Hippocampal formation (tissue), 2 donors: ENCODE results near the gene PPOX.

Experiments
- DNase-seq, 2 donors: peaks; one replicate each; lab custom pipeline; 2025; lab: John Stamatoyannopoulos, UW

Gene PPOX

GRCh38 chr1:161165742-161166668 lies at the start of gene PPOX:
TSS of gene PPOX (plus strand) at chr1:161166426. CDS start at chr1:161166848, 422 bp downstream.
- peak; percentile 97 to 98 for DNase-seq

GRCh38 chr1:161117759-161118581 lies 48.3 kb upstream of the PPOX start, which contains the start of the genes NIT1 and PFDN2:
TSS of gene NIT1 (plus strand) at chr1:161118105. CDS start at chr1:161118177, 72 bp downstream.
TSS of gene PFDN2 (minus strand) at chr1:161118037. CDS start at chr1:161118026, 11 bp downstream.
- peak; percentile 74 to 78 for DNase-seq

- no peak for DNase-seq
Observed at GRCh38 chr1:161119092-161119903, 46.9 kb upstream of the PPOX start.

DNA sequence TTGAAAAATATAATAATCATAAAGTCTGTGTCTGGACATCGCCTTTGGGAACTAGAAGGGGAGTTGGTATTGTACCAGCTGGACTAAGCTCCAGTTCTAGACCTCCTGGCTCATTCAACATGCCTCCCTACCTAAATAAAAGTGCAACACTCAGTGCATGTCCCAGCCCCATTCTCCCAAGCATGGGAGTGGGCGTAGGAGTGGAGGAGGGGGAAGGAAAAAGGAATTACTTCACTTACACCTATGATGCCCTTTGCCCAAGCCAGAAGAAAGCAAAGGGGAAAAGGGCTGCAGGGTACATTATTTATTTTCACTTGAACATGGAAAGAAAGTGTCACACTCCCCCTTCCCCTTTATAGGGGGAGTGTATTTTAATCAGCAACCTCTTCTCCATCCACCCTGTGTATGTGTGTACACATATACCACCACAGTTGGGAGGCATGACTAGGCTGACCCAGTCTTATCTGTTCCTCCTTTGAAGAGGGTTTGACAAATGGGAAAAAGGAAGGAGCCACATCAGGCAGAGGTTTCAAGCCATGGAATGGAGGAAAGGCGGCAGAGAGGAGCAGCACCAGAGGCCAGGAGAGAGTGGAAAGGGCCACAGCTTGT lies 45.1 kb upstream of the PPOX start:
- no peak for DNase-seq

- peak in 1 of 2 donors; percentile 1 for DNase-seq
Observed at GRCh38 chr1:161121834-161122233, 44.4 kb upstream of the PPOX start.

GRCh38 chr1:161122967-161123366 lies 43.3 kb upstream of the PPOX start:
- no peak for DNase-seq

GRCh38 chr1:161127649-161128048 lies 38.6 kb upstream of the PPOX start:
- DNase-seq = no peak

- DNase-seq = no peak
Observed at GRCh38 chr1:161128591-161129420, 37.4 kb upstream of the PPOX start.

DNA sequence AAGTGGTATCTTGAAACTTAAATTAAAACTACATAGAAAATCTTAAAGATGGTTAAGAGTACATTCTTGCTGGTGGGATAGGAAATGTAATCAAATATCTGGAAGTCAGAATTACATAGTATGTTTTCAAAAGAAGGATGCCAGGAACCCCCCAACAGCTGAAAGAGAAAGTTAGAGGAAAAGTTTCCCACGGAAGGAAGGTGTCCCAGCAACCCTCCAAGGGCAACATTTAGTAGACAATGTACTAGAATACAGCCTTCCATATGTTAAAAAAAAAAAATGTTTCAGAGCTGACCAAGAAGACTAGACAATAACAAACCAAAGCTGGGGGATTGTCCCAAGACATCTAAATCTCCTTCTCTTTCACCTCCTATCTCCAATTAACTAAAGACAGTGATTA lies 36.0 kb upstream of the PPOX start:
- DNase-seq = no peak

GRCh38 chr1:161131523-161132409 lies 34.5 kb upstream of the PPOX start:
- DNase-seq = peak in 1 of 2 donors; percentile 9

DNA sequence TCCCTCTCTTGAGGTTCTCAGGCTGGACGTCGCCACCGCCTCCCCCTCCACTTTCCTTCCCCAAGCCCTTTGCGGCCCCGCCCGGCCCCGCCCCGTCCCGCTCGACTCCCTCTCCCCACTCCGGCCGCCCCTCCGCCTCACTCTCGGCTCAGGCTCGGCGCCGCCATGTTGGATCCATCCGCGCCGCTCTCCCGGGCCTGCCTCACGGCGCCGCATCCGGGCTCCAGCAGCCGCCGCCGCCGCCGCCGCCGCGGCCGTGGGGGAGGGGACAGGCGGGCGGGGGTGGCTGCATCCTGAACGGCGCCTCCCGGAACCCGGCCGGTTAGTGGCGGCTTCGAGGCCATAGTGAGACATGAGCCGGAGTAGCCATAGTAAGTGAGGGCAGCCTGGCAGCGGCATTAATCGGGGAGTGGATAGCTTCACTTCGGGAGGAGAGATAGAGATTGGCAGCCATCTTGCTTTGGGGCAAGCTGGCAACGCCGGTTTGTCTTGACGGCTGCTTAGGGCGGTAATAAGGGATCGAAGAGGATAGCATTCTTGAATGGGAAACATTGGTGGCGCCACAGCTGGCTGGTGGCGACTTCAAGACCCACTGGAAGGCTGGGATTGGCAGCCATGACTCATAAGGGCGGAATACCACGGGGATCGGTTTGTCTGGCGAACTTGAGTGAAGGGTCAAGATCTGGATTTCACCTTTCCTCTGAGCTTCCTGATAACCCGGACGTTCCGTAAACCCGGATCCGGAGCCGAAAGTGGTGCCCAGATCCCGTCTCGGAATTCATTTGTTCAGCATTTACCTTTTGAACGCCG lies 33.6 kb upstream of the PPOX start, which contains the start of gene DEDD:
Gene DEDD, minus strand, starts transcription at position 258 of the 810 bp plus-strand sequence. CDS start 8,205 bp downstream, outside the sequence.
- DNase-seq = peak; percentile 91 to 98

GRCh38 chr1:161133220-161133740 lies 32.9 kb upstream of the PPOX start:
- DNase-seq = no peak

DNA sequence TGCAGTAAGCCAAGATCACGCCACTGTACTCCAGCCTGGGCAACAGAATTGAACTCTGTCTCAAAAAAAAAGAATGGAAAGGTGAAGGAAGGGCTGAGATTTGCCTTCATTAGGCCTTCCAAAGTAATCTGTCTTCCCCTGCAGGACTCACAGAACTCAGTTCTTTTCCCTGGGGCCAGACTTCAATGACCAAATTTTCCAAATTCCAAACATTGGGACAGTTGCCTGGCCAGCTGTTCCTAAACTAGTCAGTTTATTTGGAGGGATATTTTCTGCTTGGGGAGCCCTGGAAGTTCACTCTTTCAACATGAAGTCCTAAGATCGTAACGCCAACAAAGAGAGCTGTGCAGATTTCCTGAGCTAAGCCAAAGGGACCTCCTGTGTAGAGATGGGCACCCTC lies 28.3 kb upstream of the PPOX start:
- DNase-seq = no peak

DNA sequence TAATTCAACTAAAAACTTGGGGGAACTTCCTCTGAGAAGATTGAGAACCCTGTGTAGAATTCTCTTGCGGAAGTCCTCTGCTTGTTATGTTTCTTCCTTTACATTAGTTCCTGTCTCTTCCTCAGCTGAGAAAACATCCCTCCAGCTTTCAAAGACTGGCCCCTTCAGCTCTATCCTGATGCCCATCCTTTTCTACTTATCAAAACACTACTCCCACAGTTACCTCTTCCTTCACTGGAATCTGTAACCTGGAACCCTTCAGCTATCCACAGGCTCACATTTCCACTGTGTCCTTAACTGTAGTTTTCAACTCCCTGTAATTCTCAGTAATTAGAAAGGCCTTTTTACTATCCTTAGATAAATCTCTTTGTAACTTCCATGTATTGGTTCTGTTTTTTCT lies 27.8 kb upstream of the PPOX start:
- no peak for DNase-seq

DNA sequence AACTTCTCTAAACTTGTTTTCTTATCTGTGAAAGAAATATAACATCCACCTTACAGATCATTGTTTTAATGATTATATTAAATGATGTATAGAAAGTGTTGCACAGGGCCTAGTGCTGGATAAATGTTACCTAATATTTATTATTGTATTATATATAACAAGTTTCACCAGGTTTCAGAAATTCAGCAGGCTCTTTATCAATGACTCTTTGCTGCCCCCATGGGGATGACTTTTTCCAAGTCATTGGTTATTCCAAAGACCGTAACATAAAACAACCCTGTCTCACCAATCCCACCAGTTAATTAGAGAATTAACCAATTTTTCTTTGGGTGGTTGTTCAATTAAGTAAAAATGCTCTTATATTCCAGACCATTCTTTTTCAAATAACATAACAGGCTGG lies 26.5 kb upstream of the PPOX start:
- DNase-seq = no peak

DNA sequence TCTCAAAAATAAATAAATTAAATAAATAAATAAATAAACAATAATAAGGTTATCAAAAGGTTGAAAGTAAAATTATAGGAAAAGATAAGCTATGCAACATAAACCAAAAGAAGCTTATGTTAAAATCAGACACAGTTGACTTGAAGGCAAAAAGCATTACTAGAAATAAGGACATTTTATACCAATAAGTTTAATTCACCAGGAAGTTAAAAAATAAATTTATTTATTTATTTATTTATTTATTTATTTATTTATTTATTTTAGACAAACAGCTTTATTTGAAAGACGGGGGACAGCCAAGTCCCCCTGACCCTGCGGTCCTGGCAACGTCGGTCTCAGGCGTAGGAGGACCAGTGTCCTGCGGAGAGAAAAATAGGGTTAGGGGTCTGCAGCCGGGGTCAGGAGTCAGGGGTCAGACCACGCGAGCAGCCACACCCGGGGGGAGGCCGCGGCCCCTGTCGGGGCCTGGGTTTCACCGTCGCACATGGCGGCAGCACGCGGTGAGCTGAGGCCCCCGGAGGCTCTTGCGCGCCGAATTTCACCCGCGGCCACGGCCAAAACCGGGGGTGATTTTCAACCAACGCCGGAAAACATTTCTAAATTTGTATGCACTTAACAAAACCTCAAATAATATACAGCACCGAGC lies 25.3 kb upstream of the PPOX start:
- no peak for DNase-seq

- no peak for DNase-seq
Observed at GRCh38 chr1:161145832-161146231, 20.4 kb upstream of the PPOX start.

- no peak for DNase-seq
Observed at GRCh38 chr1:161153176-161153575, 13.1 kb upstream of the PPOX start.
